Embryonic facial prominence (tissue), 1 donor: Measurements from ENCODE around the gene TFDP1.
"Not testable (repeated sequence)": the region's sequence is repeated elsewhere in the genome, so short reads cannot be mapped to it uniquely, and the experiment has no call there.

Source experiments
- DNase-seq: peaks from one replicate; pipeline ENCODE4 v3.0.0-alpha.2; 2016; ENCODE audit errors: extremely low spot score

Gene TFDP1

DNA sequence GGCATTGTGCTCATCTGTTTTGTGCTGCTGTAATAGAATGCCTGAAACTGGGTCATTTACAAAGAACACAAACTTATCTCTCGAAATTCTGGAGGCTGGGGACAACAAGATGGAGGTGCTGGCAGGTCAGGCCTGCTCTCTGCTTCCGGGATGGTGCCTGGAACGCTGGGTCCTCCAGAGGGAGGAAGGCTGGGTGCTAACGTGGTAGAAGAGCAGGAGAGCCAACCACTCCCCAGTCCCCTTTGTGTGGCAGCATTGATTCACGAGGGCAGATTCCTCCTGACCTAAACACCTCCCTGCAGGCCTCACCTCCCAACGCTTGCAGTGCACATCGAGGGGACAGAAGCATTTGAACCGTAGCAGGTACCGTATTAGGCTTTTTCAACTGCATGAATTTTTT is 34.1 kb upstream of the TFDP1 start:
- DNase-seq: no peak

GRCh38 chr13:113551081-113552000 is 33.2 kb upstream of the TFDP1 start:
- no peak for DNase-seq

DNA sequence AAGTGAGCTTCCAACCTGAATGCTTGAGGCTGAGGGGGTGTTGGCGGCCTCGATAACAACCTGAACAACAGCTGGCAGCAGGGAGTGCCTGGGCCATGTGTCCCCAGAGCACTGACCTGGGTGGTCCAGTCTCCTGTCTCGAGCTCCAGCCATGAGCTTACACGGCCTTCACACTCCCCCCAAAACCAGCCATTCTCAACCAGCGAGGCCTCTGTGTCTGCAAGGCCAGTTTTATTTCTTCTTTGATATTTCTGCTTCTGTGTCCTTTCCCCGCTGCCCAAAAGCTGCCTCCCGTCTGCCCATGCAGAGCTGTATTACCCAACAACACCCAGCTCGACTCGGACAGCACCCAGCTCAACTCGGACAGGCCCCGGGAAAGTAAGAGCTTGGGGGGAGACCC is 32.5 kb upstream of the TFDP1 start:
- no peak for DNase-seq

DNA sequence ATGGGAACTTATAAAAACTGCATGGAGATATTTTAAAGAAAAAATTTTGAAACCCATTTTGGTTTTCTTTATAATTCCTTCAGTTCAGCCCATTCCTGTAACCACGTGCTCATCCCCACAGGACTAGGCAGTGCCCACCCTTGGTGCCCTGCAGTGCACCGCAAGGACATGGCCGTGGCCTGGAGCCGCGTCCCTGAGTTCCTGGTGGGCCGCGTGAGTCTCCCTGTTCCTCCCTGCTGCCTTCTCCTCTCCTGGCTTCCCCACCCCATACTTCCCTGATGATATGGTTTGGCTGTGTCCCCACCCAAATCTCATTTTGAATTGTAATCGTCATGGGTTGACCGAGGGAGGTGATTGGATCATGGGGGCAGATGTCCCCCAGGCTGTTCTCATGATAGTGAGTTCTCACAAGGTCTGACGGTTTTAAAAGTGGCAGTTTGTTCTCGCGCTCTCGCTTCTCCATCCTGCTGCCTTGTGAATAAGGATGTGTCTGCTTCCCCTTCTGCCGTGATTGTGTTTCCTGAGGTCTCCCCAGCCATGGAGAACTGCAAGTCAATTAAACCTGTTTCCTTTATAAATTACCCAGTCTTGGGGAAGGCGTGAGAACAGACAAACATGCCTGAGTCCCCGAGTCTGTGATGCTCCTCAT is 31.6 kb upstream of the TFDP1 start:
- DNase-seq: no peak

- no peak for DNase-seq
Measured at GRCh38 chr13:113553511-113554332, 30.8 kb upstream of the TFDP1 start.

DNA sequence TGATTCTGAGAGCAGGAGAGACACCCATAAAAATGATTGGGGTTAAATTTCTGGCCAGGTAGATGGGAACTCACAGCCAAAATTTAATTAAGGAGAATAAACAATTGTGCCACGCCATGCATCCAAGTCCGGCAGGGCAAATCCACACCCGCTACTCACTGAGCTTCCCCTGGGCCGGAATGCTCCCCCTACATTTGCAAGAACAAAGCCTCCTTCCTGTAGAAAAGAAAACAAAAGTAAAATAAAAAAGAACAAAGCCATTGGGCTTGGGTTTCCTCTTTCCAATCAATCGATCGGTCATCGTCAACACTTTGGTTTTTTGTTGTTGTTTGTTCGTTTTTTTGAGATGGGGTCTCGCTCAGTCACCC is 30.2 kb upstream of the TFDP1 start:
- DNase-seq: no peak

DNA sequence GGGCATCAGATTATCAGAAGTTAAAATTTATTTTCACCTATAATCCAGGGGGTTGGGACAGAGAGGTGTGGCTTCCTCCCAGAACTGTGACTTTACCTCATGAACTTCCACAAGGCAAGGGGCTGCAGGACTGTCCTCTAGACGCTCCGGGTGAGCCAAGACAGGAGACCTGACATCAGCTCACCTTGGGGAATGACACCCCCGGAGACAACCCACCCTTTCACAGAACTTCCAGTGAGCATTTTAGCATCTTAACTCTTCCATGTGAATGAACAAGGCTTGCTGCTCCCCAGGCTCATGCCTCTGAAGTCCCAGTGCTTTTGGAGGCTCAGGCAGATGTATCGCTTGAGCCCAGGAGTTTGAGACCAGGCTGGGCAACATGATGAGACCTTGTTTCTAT is 29.4 kb upstream of the TFDP1 start:
- no peak for DNase-seq

DNA sequence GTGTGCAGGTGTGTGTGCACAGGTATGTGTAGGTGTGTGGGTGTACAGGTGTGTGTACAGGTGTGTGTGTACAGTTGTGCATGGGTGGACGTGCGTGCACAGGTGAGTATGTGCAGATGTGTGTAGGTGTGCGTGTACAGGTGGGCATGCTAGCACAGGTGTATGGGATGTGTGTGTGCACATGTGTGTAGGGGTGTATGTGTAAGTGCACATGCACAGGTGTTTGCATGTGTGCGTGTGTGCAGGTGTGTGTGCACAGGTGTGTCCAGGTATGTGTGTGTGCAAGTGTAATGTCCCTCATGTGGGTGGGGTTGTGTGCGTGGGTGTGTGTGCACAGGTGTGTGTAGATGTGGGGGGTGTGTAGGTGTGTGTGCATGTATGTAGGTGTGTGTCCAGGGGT is 27.5 kb upstream of the TFDP1 start:
- DNase-seq: no peak

GRCh38 chr13:113558461-113558860 is 26.1 kb upstream of the TFDP1 start:
- DNase-seq: no peak

DNA sequence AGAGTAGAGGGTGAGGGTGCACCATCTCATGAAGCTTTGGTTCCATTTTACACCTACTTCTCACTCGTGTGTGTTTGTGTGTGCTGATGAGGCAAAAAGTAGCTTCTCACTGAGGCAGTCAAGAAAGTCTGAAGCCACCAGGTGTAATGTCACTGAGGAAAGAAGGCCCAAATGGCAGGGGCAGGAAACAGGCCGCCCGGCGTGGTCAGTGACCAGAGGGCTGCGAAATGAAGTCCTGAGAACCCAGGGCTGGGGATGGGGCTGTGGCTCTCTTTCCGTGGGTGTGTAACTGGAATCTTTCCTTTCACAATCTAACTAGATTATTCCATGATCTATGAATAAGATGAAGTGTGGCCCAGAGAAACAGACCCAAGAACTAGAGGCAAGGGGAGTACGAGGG is 25.5 kb upstream of the TFDP1 start:
- DNase-seq: no peak

DNA sequence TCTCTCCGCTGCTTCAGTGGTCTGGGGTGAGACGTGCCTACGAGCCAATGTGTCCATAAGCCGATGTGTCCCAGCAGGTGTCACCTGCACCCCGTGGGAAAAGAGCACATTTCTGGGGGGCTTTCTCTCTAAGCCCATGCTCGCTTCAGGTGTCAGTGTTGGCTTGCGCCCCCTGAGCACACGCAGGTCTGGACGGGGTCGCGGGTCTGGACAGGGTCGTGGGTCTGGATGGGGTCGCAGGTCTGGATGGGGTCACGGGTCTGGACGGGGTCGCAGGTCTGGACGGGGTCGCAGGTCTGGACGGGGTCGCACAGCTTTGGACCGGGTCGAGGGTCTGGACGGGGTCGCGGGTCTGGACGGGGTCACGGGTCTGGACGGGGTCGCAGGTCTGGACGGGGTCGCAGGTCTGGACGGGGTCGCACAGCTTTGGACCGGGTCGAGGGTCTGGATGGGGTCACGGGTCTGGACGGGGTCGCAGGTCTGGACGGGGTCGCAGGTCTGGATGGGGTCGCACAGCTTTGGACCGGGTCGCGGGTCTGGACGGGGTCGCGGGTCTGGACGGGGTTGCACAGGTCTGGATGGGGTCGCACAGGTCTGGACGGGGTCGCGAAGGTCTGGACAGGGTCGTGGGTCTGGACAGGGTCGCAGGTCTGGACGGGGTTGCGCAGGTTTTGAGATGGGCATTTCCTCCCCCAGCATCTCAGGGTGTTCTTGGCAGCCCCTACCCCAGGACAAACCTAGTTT is 24.5 kb upstream of the TFDP1 start:
- DNase-seq: no peak

DNA sequence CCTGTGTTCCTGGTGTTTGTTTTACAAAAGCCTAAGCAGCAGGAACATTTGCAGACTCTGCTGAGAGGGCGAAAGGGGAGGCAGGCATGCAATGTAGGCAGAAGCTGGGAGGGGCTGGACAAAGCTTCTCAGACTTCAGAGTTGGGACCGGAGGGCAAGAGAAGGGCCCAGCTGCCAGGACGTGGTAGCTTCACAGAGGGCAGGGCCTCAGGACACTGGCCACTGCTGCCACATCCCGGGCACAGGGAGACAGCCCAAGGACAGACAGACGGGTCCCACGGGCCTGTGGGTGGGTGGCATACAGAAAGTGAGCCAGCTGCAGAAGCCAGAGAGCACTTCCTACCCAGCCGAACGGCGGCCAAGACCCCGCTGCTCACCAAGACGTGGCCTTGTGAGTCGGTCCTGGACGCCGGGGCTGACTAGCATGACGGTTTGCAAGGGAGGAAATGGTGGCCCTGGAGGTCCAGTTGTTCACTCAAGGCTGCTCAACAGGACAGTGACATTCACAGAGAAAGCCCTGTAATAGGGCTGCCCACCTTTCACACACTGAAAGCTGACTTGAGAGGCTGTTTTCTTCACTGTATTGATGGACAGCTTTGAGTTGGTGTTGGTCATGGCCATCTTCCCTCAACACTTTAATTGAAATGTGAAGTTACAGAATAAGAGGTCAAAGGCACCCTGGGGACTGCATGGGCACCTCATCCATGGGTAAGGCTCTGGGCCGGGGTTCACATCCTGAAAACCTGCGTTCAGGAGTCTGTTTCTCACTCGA is 23.7 kb upstream of the TFDP1 start:
- no peak for DNase-seq

DNA sequence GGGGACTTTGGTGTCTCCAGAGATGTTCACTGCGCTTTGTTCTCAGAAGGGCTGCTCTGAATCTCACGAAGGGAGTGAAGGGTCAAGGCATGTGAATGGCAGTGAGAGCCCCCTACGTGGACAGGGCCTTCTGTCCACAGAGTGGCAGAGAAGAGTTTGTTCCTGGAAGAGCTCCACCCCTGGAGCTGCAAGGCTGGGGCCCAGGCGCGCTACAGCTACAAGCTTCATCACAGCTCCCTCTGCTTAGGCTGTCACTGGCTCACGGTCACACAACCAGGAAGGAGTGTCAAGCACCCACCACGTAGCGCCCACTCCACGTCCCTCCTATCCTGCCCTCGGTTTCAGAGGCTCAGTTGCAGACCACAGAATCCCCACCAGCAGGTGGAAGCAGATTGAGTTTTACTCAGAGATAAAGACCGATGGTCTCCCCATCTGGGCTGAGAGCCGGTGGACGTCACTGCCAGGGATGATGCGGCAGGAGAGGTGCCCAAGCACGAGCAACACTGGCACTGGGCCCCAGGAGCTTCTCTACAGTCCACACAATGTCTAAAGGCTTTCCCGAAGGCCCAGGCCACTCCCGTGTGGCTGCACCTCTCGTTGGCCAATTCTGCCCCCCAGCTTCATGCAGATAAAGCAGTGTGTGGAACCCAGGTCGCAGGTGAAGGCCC is 23.0 kb upstream of the TFDP1 start:
- DNase-seq: no peak

DNA sequence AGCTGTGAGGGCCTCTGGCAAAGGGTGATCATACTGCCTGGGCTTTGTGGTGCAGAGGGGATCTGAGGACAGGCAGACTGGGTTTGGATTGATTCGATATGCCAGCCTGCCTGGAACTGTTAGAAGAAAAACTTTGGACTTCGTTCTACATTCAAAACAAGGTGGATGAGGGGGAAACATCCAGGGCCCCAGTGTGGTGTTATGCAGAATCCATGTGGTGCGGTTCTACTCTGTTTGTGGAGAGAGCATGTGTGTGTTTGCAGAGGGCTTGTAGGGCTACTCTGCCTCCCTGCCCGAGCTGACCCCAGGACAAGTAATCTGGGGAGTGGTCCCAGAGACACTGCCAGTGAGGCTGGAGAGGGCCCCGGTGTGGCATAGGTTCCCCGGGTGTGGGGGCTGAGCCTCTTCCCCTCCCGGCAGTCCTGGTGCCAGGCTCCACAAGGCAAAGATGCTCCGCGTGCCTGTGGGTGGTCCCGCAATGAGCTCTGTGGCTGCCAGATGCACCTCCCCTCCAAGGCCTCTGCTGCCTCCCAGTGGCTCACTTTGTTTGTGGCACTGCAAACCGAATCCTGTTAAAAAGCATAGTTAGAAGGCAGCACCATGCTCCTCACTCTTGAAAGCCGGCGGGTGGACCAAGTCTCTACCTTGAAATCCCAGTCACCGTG is 22.3 kb upstream of the TFDP1 start:
- peak; percentile 51 for DNase-seq

GRCh38 chr13:113562844-113563243 is 21.7 kb upstream of the TFDP1 start:
- no peak for DNase-seq

DNA sequence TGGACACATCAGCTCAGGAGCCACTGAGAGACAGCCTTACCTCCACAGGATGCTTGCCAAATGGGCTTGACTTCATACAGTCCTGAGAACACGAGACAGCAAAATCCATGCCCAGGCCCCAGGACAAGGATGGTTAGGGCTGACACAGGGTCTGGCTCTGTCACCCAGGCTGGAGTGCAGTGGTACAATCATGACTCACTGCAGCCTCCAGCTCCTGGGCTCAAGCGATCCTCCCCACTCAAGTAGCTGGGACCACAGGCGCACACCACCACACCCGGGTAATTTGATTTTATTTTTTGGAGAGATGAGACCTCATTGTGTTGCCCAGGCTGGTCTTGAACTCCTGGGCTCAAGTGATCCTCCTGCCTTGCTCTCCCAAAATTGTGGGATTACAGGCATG is 21.0 kb upstream of the TFDP1 start:
- not testable (repeated sequence) for DNase-seq

- no peak for DNase-seq
Measured at GRCh38 chr13:113564331-113565023, 20.1 kb upstream of the TFDP1 start.

DNA sequence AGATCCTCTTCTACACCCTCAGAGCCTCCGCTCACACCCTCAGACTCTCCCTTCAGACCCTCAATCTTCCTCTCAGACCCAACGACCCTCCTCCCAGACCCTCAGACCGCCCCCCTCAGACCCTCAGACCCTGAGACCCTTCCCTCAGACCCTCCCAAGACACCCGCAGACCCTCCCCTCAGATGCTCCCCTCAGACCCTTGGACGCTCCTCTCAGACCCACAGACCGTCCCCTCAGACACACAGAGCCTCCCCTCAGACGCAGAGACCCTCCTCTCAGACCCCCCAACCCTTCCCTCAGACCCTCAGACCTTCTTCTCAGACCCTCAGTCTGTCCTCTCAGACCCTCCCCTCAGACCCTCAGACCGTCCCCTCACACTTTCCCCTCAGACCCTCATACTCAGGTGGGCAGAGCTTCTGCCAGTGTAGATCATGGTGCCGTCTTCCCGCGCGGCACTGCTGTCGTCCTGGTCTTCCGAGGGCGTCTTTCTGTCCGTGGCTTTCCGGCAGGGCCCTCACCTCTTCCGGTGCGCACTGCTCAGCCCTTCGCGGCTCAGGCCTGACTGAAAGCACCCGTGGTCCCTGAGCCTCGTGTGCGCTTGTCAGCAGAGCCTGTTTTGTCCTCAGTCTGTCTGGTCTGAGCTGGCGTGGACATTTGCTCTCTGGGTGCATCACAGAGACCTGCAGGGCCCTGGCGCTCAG is 18.9 kb upstream of the TFDP1 start:
- DNase-seq: no peak

DNA sequence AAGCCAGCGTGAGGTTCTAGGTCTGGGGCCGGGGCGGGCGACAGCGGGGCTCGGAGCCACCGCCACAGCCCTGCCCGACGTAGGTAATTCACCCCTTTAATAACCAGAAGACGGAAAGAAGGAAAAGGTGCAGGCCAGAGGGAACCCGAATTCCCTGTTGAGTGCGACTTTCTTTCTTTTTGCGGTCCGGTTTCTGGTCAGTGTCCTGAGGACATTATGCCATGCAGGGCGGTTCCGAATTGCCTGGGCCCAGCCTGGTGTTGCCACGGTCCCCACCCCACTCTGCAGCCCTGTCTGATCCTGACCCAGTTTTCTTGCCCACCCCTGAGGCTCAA is 18.4 kb upstream of the TFDP1 start:
- DNase-seq: no peak
